ENCODE data around the gene ADGB.

DNA sequence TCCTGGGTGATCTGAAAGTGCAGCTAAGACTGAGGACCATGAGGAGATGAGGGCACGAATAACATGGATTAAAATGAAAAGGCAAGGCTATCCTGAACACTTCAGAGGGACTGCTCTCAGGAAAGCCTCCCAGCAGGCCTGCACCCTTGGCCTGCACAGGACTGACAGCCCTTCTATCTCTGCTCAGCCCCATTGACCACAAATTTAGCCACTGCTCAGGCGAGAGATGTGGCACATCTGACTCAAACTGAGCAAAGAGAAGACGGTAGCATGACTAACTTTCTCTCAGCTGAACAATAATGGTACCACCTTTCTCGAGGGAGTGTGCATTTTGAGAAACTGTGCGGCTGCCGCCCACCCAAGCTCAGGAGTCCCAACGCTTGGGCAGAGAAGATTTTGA lies 257.5 kb downstream of the ADGB start:
- TF ChIP-seq YY1 (IDR thresholded peaks at IDR 0.05; ENCODE audit: extremely low read depth, insufficient replicate concordance, low read depth, low read length) (no peak), CTCF (IDR thresholded peaks at IDR 0.05 in 2 of 3, conservative IDR thresholded peaks at IDR 0.05 in 1 of 3; ENCODE audit: borderline replicate concordance in 1 of 3, insufficient read depth in 1 of 3, low read depth in 2 of 3, low read length in 2 of 3) (no peak), POLR2A (IDR thresholded peaks at IDR 0.05; ENCODE audit: borderline replicate concordance, extremely low read depth, insufficient read depth, insufficient read length) (no peak), ZNF274 (IDR thresholded peaks at IDR 0.05; ENCODE audit: low read depth, low read length) (no peak), EZH2phosphoT487 (IDR thresholded peaks at IDR 0.05; ENCODE audit: borderline replicate concordance) (no peak), JUND (IDR thresholded peaks at IDR 0.05) (no peak), EZH2 (IDR thresholded peaks at IDR 0.05) (no peak), TCF7L2 (IDR thresholded peaks at IDR 0.05; ENCODE audit: borderline replicate concordance, extremely low read depth, insufficient read depth, insufficient read length) (no peak), ATF3 (IDR thresholded peaks at IDR 0.05) (no peak)

Measured in HCT116 (cell line).